IMR-90 (cell line): Measurements from ENCODE around the gene AUTS2. TPM values are rescaled to one million over a fixed set of nuclear protein-coding genes. Genes with fewer than 3 reads are reported as not detected.

Experiments used
- ATAC-seq: fragments of 200-7000 bp; cut with Tn5 transposase; 2 replicates; pipeline ENCODE4 v1.9.1; 2020; ENCODE audit warnings: low read depth, mild to moderate bottlenecking, moderate library complexity
- BruUV-seq: library from RNA; stranded (reverse); fragments of 400-500 nt; replicated peaks from 2 replicates; lab custom pipeline; 2021; lab: Mats Ljungman, UMichigan
- CTCF ChIA-PET: fragments of 300-600 bp; formaldehyde crosslinking; extraction: SDS; loops from one replicate; lab custom pipeline; 2021; ENCODE audit warnings: antibody characterized with exemption; lab: Yijun Ruan, JAX
- POLR2A ChIA-PET: fragments of 300-600 bp; sonication (Branson Sonifier 250); formaldehyde crosslinking; loops from one replicate; lab custom pipeline; 2022; ENCODE audit warnings: antibody characterized with exemption; ENCODE audit not compliant: unreplicated experiment; lab: Charles Lee
- DNase-seq: peaks from one replicate; pipeline ENCODE4 v3.0.0; 2013
- H2AFZ ChIP-seq: replicated peaks from 2 replicates; pipeline ENCODE3; 2013; ENCODE audit warnings: low read length, mild to moderate bottlenecking; ENCODE audit not compliant: poor library complexity
- H2AK5ac ChIP-seq: 2 replicates; pipeline ENCODE4 v1.6.1; 2013; ENCODE audit warnings: low read depth, low read length, inconsistent platforms
- H2AK9ac ChIP-seq: replicated peaks from 2 replicates; pipeline ENCODE3; 2013; ENCODE audit warnings: mild to moderate bottlenecking, low read depth, low read length, moderate library complexity; ENCODE audit not compliant: poor library complexity
- H2BK120ac ChIP-seq: 2 replicates; pipeline ENCODE4 v1.6.1; 2013; ENCODE audit warnings: low read depth, low read length, inconsistent platforms
- H2BK15ac ChIP-seq: 3 replicates; pipeline ENCODE4 v1.6.1; 2013; ENCODE audit warnings: low read depth, low read length, inconsistent platforms
- H2BK20ac ChIP-seq: 2 replicates; pipeline ENCODE4 v1.6.1; 2013; ENCODE audit warnings: low read depth, mild to moderate bottlenecking, inconsistent platforms, low read length, moderate library complexity
- H2BK5ac ChIP-seq: 2 replicates; pipeline ENCODE4 v1.6.1; 2013; ENCODE audit warnings: mild to moderate bottlenecking, low read depth, low read length, inconsistent platforms; ENCODE audit not compliant: poor library complexity, severe bottlenecking
- H3K14ac ChIP-seq: replicated peaks from 2 replicates; pipeline ENCODE4 v1.6.1; 2013; ENCODE audit warnings: low read depth, low read length, inconsistent platforms
- H3K18ac ChIP-seq: 2 replicates; pipeline ENCODE4 v1.6.1; 2013; ENCODE audit warnings: low read depth, low read length, control low read depth
- H3K23ac ChIP-seq: 2 replicates; pipeline ENCODE4 v1.6.1; 2013; ENCODE audit warnings: low read depth, low read length, inconsistent platforms
- H3K27ac ChIP-seq: 2 replicates; pipeline ENCODE4 v1.5.1; 2013; ENCODE audit warnings: mild to moderate bottlenecking, control low read depth, low read length; ENCODE audit not compliant: insufficient read depth
- H3K27me3 ChIP-seq: 2 replicates; pipeline ENCODE4 v1.6.1; 2013; ENCODE audit warnings: low read length; ENCODE audit not compliant: control insufficient read depth, insufficient read depth
- H3K36me3 ChIP-seq: 2 replicates; pipeline ENCODE4 v1.6.1; 2013; ENCODE audit warnings: low read length, mixed read lengths; ENCODE audit not compliant: control insufficient read depth, insufficient read depth
- H3K4ac ChIP-seq: 2 replicates; pipeline ENCODE4 v1.6.1; 2013; ENCODE audit warnings: low read depth, low read length, inconsistent platforms
- H3K4me1 ChIP-seq: 2 replicates; pipeline ENCODE4 v1.6.1; 2013; ENCODE audit warnings: low read length, mixed read lengths; ENCODE audit not compliant: control insufficient read depth, insufficient read depth
- H3K4me2 ChIP-seq: 2 replicates; pipeline ENCODE4 v1.6.1; 2013; ENCODE audit warnings: low read depth, mild to moderate bottlenecking, control low read depth, low read length, moderate library complexity
- H3K4me3 ChIP-seq: 2 replicates; pipeline ENCODE4 v1.5.1; 2013; ENCODE audit warnings: low read depth, mild to moderate bottlenecking, control low read depth, low read length, moderate library complexity; ENCODE audit not compliant: insufficient read depth
- H3K56ac ChIP-seq: 2 replicates; pipeline ENCODE4 v1.6.1; 2013; ENCODE audit warnings: low read length, inconsistent platforms; ENCODE audit not compliant: insufficient read depth; ENCODE audit errors: extremely low read depth
- H3K79me1 ChIP-seq, 2 experiments: 2 replicates each; pipeline ENCODE4 v1.6.1; 2013; ENCODE audit warnings: low read length in 2 of 2, inconsistent platforms in 1 of 2, low read depth in 1 of 2
- H3K9ac ChIP-seq: 2 replicates; pipeline ENCODE4 v1.6.1; 2013; ENCODE audit warnings: low read depth, low read length, control low read depth
- H3K9me1 ChIP-seq: 2 replicates; pipeline ENCODE4 v1.6.1; 2013; ENCODE audit warnings: low read length, inconsistent platforms; ENCODE audit not compliant: insufficient read depth
- H3K9me3 ChIP-seq: 2 replicates; pipeline ENCODE4 v1.6.1; 2013; ENCODE audit warnings: low read length; ENCODE audit not compliant: control insufficient read depth, insufficient read depth
- H4K20me1 ChIP-seq: 2 replicates; pipeline ENCODE4 v1.6.1; 2013; ENCODE audit warnings: low read length, inconsistent platforms; ENCODE audit not compliant: insufficient read depth
- H4K5ac ChIP-seq: 2 replicates; pipeline ENCODE4 v1.6.1; 2013; ENCODE audit warnings: mild to moderate bottlenecking, low read depth, low read length, control low read depth
- H4K8ac ChIP-seq, 2 experiments: 2 replicates each; pipeline ENCODE4 v1.6.1; 2013; ENCODE audit warnings: low read depth in 2 of 2, low read length in 2 of 2, control low read depth in 1 of 2, inconsistent platforms in 1 of 2
- H4K91ac ChIP-seq: 2 replicates; pipeline ENCODE4 v1.6.1; 2013; ENCODE audit warnings: low read depth, low read length, inconsistent platforms; ENCODE audit not compliant: insufficient read depth
- FOS ChIP-seq: fragments of 150-350 bp; IDR thresholded peaks from 2 replicates; pipeline ENCODE4 v1.6.1; 2016; ENCODE audit warnings: low read depth, low read length
- MAFK ChIP-seq: IDR thresholded peaks from 2 replicates; pipeline ENCODE4 v1.6.1; 2012; ENCODE audit warnings: low read depth, low read length, improper control_type of control experiment
- MAZ ChIP-seq: IDR thresholded peaks from 2 replicates; pipeline ENCODE4 v1.6.1; 2012; ENCODE audit warnings: low read depth, mild to moderate bottlenecking, low read length, improper control_type of control experiment, moderate library complexity, borderline replicate concordance
- WGBS, 2 experiments: methylation state at CpG; one replicate each; pipeline versions ENCODE4 v1.1.5 to v1.1.7; 2013; ENCODE audit warnings: missing lambda C conversion rate in 2 of 2; ENCODE audit not compliant: insufficient read length in 1 of 2; ENCODE audit errors: extremely low coverage in 2 of 2; 5-methylcytosine and 5-hydroxymethylcytosine counted together
- dilution Hi-C: fragments of 300-500 bp; cut with HindIII; formaldehyde crosslinking; loops from one replicate; pipeline ENCODE4 v1.14.3; 2018; ENCODE audit warnings: low sequenced_read_pairs; ENCODE audit not compliant: unreplicated experiment
- in situ Hi-C: fragments of 300-500 bp; cut with MboI; formaldehyde crosslinking; loops from 3 replicates; pipeline ENCODE4 v1.14.3; 2019; ENCODE audit warnings: low sequenced_read_pairs, inconsistent platforms, mixed read lengths
- intact Hi-C: fragments of 100-400 bp; cut with micrococcal nuclease; formaldehyde crosslinking; loops from 2 replicates; pipeline ENCODE4 v1.10.0; 2022
- polyA plus RNA-seq, 3 experiments: library from polyadenylated mRNA; depleted of rRNA; stranded (reverse); fragments of >200 nt; gene quantifications; 2 replicates each; pipeline ENCODE4 v1.2.3, GENCODE V29; 2012; ENCODE audit warnings: low replicate concordance in 1 of 3
- total RNA-seq: library from RNA; depleted of rRNA; stranded (reverse); fragments of >200 nt; gene quantifications from 2 replicates; pipeline ENCODE4 v1.2.3, GENCODE V29; 2012

Gene AUTS2
- total and polyA plus RNA-seq, 2 of the 4 experiments (the other 2 are of a cell fraction) = 0.90 to 3.0 TPM

GRCh38 chr7:70143075-70144044 is 545.1 kb downstream of the AUTS2 start (continued):
- TF ChIP-seq MAZ = no peak

- DNase-seq (no peak), ATAC-seq (no peak)
- no peaks in the 10 kb centered on the region for H3K9me1 ChIP-seq
- H3K27ac ChIP-seq = no peak overlapping the region
- ChIA-PET CTCF (no interaction called here), POLR2A (no interaction called here)
- H3K14ac ChIP-seq = no peak overlapping the region
- no peak overlapping the region for H3K23ac ChIP-seq
- H3K9ac ChIP-seq = no peak overlapping the region
- no peak overlapping the region for H4K5ac ChIP-seq
- H3K4me1 ChIP-seq = no peaks in the 10 kb centered on the region
- in situ Hi-C loops = no loop called here
- no peak overlapping the region for H3K4me2 ChIP-seq
- no peak overlapping the region for H2BK20ac ChIP-seq
- no peak overlapping the region for H2BK5ac ChIP-seq
- H2AK5ac ChIP-seq = no peak overlapping the region
- intact Hi-C loops = no loop called here
- H2AK9ac ChIP-seq = no peak overlapping the region
- no peak overlapping the region for H2AFZ ChIP-seq
- no peak overlapping the region for H3K4ac ChIP-seq
- no peaks in the 10 kb centered on the region for H3K36me3 ChIP-seq
- no peaks in the 10 kb centered on the region for H4K20me1 ChIP-seq
- H2BK120ac ChIP-seq = no peak overlapping the region
- H3K9me3 ChIP-seq = no peaks in the 10 kb centered on the region
- WGBS, 2 experiments = no CpG with 5 or more reads among the region's 1 CpG
- no peak overlapping the region for H4K8ac ChIP-seq
- no peak overlapping the region for H3K4me3 ChIP-seq
- dilution Hi-C loops = no loop called here
- H2BK15ac ChIP-seq = no peak overlapping the region
- no TSS peak for BruUV-seq
- H3K56ac ChIP-seq = no peak overlapping the region
- 0 out of 2 replicates have a peak, but pooled peaks have one; percentile 32 for TF ChIP-seq MAFK
- TF ChIP-seq FOS = no peak
- H3K27me3 ChIP-seq = no peaks in the 10 kb centered on the region
- H3K79me1 ChIP-seq = no peaks in the 10 kb centered on the region
- H4K91ac ChIP-seq = no peak overlapping the region
- H3K18ac ChIP-seq = no peak overlapping the region
Measured at GRCh38 chr7:70148997-70149396, 550.7 kb downstream of the AUTS2 start.
